Measurements from ENCODE around the gene SPIRE2. TPM values are rescaled to one million over a fixed set of nuclear protein-coding genes. Genes with fewer than 3 reads are reported as not detected.

SPIRE2 gene
- total and polyA plus RNA-seq, 2 experiments from 2014 or later, result 0.55 to 3.6 TPM

DNA sequence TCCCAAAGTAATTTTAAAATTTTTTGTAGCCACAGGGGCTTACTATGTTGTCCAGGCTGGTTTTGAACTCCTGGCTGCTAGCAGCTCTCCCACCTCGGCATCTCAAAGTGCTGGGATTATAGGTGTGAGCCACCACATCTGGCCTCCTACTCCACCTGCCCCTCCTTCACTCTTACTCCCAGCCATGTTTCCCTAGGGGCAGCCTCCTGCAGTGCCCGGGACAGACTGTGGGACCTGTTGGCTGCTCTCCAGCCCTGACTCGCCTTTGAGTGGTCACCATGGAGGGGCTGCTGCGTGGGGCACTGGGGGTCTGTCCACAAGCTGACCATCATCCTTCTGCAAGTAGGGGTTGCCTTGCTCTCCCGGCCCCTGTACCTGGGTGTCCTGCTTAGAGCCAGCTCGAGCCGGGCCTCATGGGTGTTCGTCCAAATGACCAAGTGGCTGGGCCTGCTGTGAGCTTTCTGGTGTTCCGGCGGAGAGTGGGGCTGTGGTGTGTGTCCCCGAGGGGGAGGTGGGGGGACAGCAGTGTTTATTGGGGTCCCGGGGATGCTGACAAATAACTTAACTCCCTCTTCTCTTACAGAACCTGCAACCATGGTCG, 16.6 kb downstream of the SPIRE2 start:
- in situ Hi-C loops (cut with MboI), result no loop called here
- H3K36me3 ChIP-seq (ENCODE audit: low read depth), result no peaks in the 10 kb centered on the region
- WGBS, 2 experiments (ENCODE audit: low coverage in 1 of 2, low lambda C conversion rate in 2 of 2, missing lambda C conversion rate in 2 of 2), result 73 to 82% methylated on average over 12 to 13 of the region's 13 CpGs

GRCh38 chr16:89845417-89845816, 17.1 kb downstream of the SPIRE2 start:
- DNase-seq, result no peak
- Histone ChIP-seq H3K36me3 (ENCODE audit: low read depth) (no peaks in the 10 kb centered on the region), H3F3A (ENCODE audit: insufficient read depth) (no peaks in the 10 kb centered on the region), H3K9ac (no peak overlapping the region), H3K4me2 (ENCODE audit: unreplicated experiment) (no peak overlapping the region), H3K27me3 (replicated peaks; ENCODE audit: insufficient read depth) (no peaks in the 10 kb centered on the region), H3K4me1 (ENCODE audit: insufficient read depth) (peaks cover 9% of the 10 kb centered on the region), H3K4me3 (no peak overlapping the region), H4K20me1 (ENCODE audit: insufficient read depth) (no peaks in the 10 kb centered on the region), H3K79me2 (ENCODE audit: insufficient read depth) (no peaks in the 10 kb centered on the region), H2AFZ (no peak overlapping the region), H3K27ac (no peak overlapping the region), H3K9me2 (ENCODE audit: insufficient read depth) (no peaks in the 10 kb centered on the region), H3K9me3 (ENCODE audit: low read depth) (no peaks in the 10 kb centered on the region)
- TF ChIP-seq EZH2phosphoT487 (IDR thresholded peaks at IDR 0.05; ENCODE audit: insufficient read depth, low read depth) (no peak), EZH2 (IDR thresholded peaks at IDR 0.05; ENCODE audit: insufficient read depth, poor library complexity, severe bottlenecking) (no peak)
- 63 to 74% methylated on average over 13 of the region's 13 CpGs for WGBS, 2 experiments (ENCODE audit: low coverage in 1 of 2, low lambda C conversion rate in 2 of 2, missing lambda C conversion rate in 2 of 2)
- in situ Hi-C loops (cut with MboI), result no loop called here

More for the DNA sequence above, 16.6 kb downstream of the SPIRE2 start:
- H3K9me2 ChIP-seq (ENCODE audit: insufficient read depth), result no peaks in the 10 kb centered on the region
- H3K27ac ChIP-seq, result no peak overlapping the region
- no peak overlapping the region for H3K4me3 ChIP-seq
- H3F3A ChIP-seq (ENCODE audit: insufficient read depth), result no peaks in the 10 kb centered on the region
- peaks cover 9% of the 10 kb centered on the region for H3K4me1 ChIP-seq (ENCODE audit: insufficient read depth)
- H4K20me1 ChIP-seq (ENCODE audit: insufficient read depth), result no peaks in the 10 kb centered on the region
- no peaks in the 10 kb centered on the region for H3K9me3 ChIP-seq (ENCODE audit: low read depth)
- H3K79me2 ChIP-seq (ENCODE audit: insufficient read depth), result no peaks in the 10 kb centered on the region
- DNase-seq, result no peak
- no peak overlapping the region for H3K4me2 ChIP-seq (ENCODE audit: unreplicated experiment)
- no peaks in the 10 kb centered on the region for H3K27me3 ChIP-seq (replicated peaks; ENCODE audit: insufficient read depth)
- H3K9ac ChIP-seq, result no peak overlapping the region
- no peak overlapping the region for H2AFZ ChIP-seq
- TF ChIP-seq EZH2 (IDR thresholded peaks at IDR 0.05; ENCODE audit: insufficient read depth, poor library complexity, severe bottlenecking) (no peak), EZH2phosphoT487 (IDR thresholded peaks at IDR 0.05; ENCODE audit: insufficient read depth, low read depth) (no peak)

- H4K20me1 ChIP-seq (ENCODE audit: insufficient read depth), result no peaks in the 10 kb centered on the region
- DNase-seq, result no peak
- in situ Hi-C loops (cut with MboI), result no loop called here
- no peak overlapping the region for H2AFZ ChIP-seq
- H3K79me2 ChIP-seq (ENCODE audit: insufficient read depth), result no peaks in the 10 kb centered on the region
- no peak overlapping the region for H3K4me2 ChIP-seq (ENCODE audit: unreplicated experiment)
- no peaks in the 10 kb centered on the region for H3K9me2 ChIP-seq (ENCODE audit: insufficient read depth)
- H3K4me3 ChIP-seq, result no peak overlapping the region
- no peak for TF ChIP-seq EZH2phosphoT487 (IDR thresholded peaks at IDR 0.05; ENCODE audit: insufficient read depth, low read depth)
- TF ChIP-seq EZH2 (IDR thresholded peaks at IDR 0.05; ENCODE audit: insufficient read depth, poor library complexity, severe bottlenecking), result no peak
- H3K4me1 ChIP-seq (ENCODE audit: insufficient read depth), result peaks cover 9% of the 10 kb centered on the region
- no peaks in the 10 kb centered on the region for H3K27me3 ChIP-seq (replicated peaks; ENCODE audit: insufficient read depth)
- H3K27ac ChIP-seq, result no peak overlapping the region
- no peaks in the 10 kb centered on the region for H3K36me3 ChIP-seq (ENCODE audit: low read depth)
- 67 to 68% methylated on average over 26 of the region's 26 CpGs for WGBS, 2 experiments (ENCODE audit: low coverage in 1 of 2, low lambda C conversion rate in 2 of 2, missing lambda C conversion rate in 2 of 2)
- no peak overlapping the region for H3K9ac ChIP-seq
- no peaks in the 10 kb centered on the region for H3F3A ChIP-seq (ENCODE audit: insufficient read depth)
- no peaks in the 10 kb centered on the region for H3K9me3 ChIP-seq (ENCODE audit: low read depth)
Measured at GRCh38 chr16:89847051-89847939, 19.0 kb downstream of the SPIRE2 start.

GRCh38 chr16:89847940-89848297, 19.6 kb downstream of the SPIRE2 start:
- TF ChIP-seq EZH2phosphoT487 (IDR thresholded peaks at IDR 0.05; ENCODE audit: insufficient read depth, low read depth), result no peak
- no peak overlapping the region for H3K4me3 ChIP-seq
- H3K27ac ChIP-seq, result no peak overlapping the region
- H2AFZ ChIP-seq, result no peak overlapping the region
- no peaks in the 10 kb centered on the region for H3K9me3 ChIP-seq (ENCODE audit: low read depth)
- no peaks in the 10 kb centered on the region for H4K20me1 ChIP-seq (ENCODE audit: insufficient read depth)
- 44 to 50% methylated on average over 14 of the region's 14 CpGs for WGBS, 2 experiments (ENCODE audit: low coverage in 1 of 2, low lambda C conversion rate in 2 of 2, missing lambda C conversion rate in 2 of 2)
- in situ Hi-C loops (cut with MboI), result no loop called here
- H3F3A ChIP-seq (ENCODE audit: insufficient read depth), result no peaks in the 10 kb centered on the region
- H3K4me2 ChIP-seq (ENCODE audit: unreplicated experiment), result no peak overlapping the region
- H3K9me2 ChIP-seq (ENCODE audit: insufficient read depth), result no peaks in the 10 kb centered on the region
- no peak overlapping the region for H3K9ac ChIP-seq
- DNase-seq, result no peak
- H3K4me1 ChIP-seq (ENCODE audit: insufficient read depth), result peaks cover 5% of the 10 kb centered on the region
- H3K79me2 ChIP-seq (ENCODE audit: insufficient read depth), result no peaks in the 10 kb centered on the region
- H3K27me3 ChIP-seq (replicated peaks; ENCODE audit: insufficient read depth), result no peaks in the 10 kb centered on the region
- H3K36me3 ChIP-seq (ENCODE audit: low read depth), result no peaks in the 10 kb centered on the region
